AG10803 (cell line): ENCODE results near the gene PTPN6.

Experiments
- DNase-seq: peaks from one replicate; pipeline ENCODE4 v3.0.0; 2010; ENCODE audit warnings: low read depth
- H3K4me3 ChIP-seq: 2 replicates; pipeline ENCODE4 v1.5.1; 2011; ENCODE audit warnings: mild to moderate bottlenecking, low read length, control low read depth
- TF ChIP-seq, protein P1 (sequence below): conservative IDR thresholded peaks from 2 replicates; pipeline ENCODE4 v1.5.1; 2011; ENCODE audit warnings: mild to moderate bottlenecking, low read length, control low read depth, inconsistent platforms

PTPN6 gene

DNA sequence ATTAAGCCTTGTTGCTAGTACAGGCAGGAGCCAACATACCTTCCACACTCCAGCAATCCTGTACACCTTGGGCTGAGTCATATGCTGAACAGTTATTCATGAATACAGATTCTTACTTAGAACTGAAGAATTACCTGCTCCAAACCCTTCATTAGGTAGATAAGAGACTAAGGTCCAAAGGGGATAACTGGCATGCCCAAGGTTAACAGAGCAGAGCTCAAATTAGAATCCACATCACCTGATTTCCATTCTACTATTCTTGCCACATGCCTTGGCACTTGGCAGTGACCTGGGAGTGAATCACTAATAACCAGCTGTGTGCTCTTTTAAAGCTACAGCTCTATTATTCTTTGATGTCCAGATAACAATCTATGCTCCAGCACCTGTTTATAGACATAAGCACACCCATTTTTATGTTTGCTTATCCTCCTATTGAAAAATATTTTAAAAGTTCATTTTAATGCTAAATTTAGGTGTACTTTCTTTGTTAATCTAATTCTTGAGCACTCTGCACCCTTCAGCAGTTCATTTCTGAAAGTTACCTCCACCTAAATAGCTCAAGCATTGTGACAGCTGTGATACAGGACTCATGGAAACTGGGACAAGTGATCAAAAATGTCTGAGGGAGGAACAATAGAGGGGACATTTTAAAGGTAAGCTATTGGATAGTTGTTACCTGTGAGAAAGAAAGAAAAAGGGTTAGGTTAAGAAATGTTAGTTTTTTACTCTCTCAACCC lies 47.7 kb downstream of the PTPN6 start:
- TF ChIP-seq, protein P1, sequence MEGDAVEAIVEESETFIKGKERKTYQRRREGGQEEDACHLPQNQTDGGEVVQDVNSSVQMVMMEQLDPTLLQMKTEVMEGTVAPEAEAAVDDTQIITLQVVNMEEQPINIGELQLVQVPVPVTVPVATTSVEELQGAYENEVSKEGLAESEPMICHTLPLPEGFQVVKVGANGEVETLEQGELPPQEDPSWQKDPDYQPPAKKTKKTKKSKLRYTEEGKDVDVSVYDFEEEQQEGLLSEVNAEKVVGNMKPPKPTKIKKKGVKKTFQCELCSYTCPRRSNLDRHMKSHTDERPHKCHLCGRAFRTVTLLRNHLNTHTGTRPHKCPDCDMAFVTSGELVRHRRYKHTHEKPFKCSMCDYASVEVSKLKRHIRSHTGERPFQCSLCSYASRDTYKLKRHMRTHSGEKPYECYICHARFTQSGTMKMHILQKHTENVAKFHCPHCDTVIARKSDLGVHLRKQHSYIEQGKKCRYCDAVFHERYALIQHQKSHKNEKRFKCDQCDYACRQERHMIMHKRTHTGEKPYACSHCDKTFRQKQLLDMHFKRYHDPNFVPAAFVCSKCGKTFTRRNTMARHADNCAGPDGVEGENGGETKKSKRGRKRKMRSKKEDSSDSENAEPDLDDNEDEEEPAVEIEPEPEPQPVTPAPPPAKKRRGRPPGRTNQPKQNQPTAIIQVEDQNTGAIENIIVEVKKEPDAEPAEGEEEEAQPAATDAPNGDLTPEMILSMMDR, result no peak
- no peak for DNase-seq
- H3K4me3 ChIP-seq, result no peak overlapping the region

DNA sequence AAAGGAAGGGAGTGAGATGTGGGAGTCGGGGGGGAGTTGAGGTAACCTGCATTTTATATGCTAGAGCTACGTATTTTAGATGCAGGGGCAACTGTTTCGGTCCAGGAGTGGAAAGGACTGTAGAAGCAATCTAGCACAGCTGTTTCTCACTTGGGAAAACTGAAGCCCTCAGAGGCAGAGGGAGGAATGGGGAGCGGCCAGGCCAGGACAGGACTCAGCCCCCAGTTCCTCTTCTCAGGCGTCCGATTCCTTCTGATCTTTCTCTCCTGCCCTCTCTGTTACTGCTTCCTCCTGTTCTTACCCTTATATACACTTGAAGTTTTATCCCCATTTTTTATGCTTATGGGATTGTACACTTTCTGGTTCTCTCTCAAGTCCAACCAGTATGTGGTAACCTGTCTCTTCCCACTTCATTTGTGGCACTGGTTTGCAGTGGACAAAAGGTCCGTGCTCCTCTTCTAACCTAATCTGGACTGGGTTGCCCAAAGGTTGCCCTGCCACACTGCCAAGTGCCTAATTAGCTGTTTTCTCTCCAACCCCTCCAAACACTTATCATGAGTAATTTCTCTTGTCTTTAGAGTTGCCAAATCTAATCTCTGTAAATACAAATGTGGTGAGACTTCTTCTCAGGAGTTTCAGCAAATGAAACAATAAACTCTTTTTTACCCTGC lies 50.9 kb downstream of the PTPN6 start:
- no peak overlapping the region for H3K4me3 ChIP-seq
- TF ChIP-seq, protein P1, result no peak
- no peak for DNase-seq

GRCh38 chr12:7004287-7004803 lies 53.2 kb downstream of the PTPN6 start:
- TF ChIP-seq, protein P1, result no peak
- no peak for DNase-seq

DNA sequence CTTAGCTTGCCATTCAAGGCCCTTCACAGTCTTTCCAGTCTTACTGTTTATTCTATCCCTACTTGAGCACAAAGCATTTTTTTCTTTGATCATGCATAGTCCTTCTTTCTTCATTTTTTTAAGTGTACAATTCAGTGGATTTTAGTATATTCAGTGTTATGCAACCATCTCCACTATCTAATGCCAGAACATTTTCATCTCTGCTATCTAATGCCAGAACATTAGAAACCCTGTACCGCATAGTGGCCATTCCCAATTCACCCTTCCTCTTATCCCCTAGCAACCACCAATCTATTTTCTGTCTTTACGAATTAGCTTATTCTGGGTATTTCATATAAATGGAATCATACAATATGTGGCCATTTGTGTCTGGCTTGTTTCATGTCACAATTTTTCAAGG lies 53.7 kb downstream of the PTPN6 start:
- TF ChIP-seq, protein P1, result no peak
- DNase-seq, result no peak
- no peak overlapping the region for H3K4me3 ChIP-seq

More at GRCh38 chr12:7004287-7004803, 53.2 kb downstream of the PTPN6 start:
- H3K4me3 ChIP-seq, result no peak overlapping the region

DNA sequence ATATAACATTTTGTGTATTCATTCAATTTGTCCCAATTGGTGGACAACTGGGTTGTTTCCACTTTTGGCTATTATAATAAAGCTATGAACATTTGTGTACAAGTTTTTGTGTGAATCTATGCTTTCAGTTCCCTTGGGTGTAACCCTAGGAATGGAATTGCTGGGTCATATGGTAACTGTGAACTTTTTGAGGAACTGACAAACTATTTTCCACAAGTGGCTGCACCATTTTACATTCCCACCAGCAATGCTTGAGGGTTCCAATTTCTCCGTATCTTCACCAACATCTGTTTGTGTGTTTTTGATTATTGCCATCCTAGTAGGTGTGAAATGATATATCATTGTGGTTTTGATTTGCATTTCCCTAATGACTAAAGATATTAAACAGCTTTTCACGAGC lies 54.2 kb downstream of the PTPN6 start:
- no peak for DNase-seq
- no peak overlapping the region for H3K4me3 ChIP-seq
- TF ChIP-seq, protein P1, result no peak

GRCh38 chr12:7006639-7007038 lies 55.5 kb downstream of the PTPN6 start:
- no peak overlapping the region for H3K4me3 ChIP-seq
- TF ChIP-seq, protein P1, result no peak
- DNase-seq, result no peak

GRCh38 chr12:7008864-7009263 lies 57.7 kb downstream of the PTPN6 start:
- DNase-seq, result no peak
- TF ChIP-seq, protein P1, result no peak
- no peak overlapping the region for H3K4me3 ChIP-seq
